CD14-positive monocyte (primary cell): ENCODE measurements around the gene ABCG4. TPM values are rescaled to one million over a fixed set of nuclear protein-coding genes. Genes with fewer than 3 reads are reported as not detected.

Source experiments
- DNase-seq, 3 donors: peaks; one replicate each; pipeline ENCODE4 v3.0.0-alpha.2; 2011 to 2022
- H2AFZ ChIP-seq: 2 replicates; pipeline ENCODE4 v1.6.0; 2012; ENCODE audit warnings: mild to moderate bottlenecking, low read depth, low read length, inconsistent platforms; ENCODE audit not compliant: insufficient read depth, poor library complexity, severe bottlenecking
- H3K27ac ChIP-seq, 2 donors: 1 replicate in 1 of 2; 2 replicates in 1 of 2; pipeline ENCODE4 v1.5.1; 2012 to 2013; ENCODE audit warnings: low read length in 2 of 2, control low read depth in 1 of 2, inconsistent platforms in 1 of 2, low read depth in 1 of 2, mild to moderate bottlenecking in 1 of 2
- H3K27me3 ChIP-seq, 2 donors: one replicate each; pipeline versions ENCODE4 v1.6.0 to v1.6.1; 2011 to 2013; ENCODE audit warnings: low read length in 2 of 2; ENCODE audit not compliant: control insufficient read depth in 2 of 2, insufficient read depth in 2 of 2
- H3K36me3 ChIP-seq, 2 donors: replicated peaks in 1 of 2; 1 replicate in 1 of 2; 2 replicates in 1 of 2; pipeline versions ENCODE4 v1.5.1 to v1.6.1; 2012 to 2013; ENCODE audit warnings: low read length in 2 of 2, control low read depth in 1 of 2, inconsistent platforms in 1 of 2, mild to moderate bottlenecking in 1 of 2; ENCODE audit not compliant: insufficient read depth in 2 of 2, control insufficient read depth in 1 of 2
- H3K4me1 ChIP-seq, 2 donors: 1 replicate in 1 of 2; 2 replicates in 1 of 2; pipeline versions ENCODE4 v1.5.1 to v1.6.1; 2012 to 2013; ENCODE audit warnings: low read length in 2 of 2, control low read depth in 1 of 2, inconsistent platforms in 1 of 2, mild to moderate bottlenecking in 1 of 2, moderate library complexity in 1 of 2; ENCODE audit not compliant: insufficient read depth in 2 of 2, control insufficient read depth in 1 of 2
- H3K4me2 ChIP-seq: replicated peaks from 2 replicates; pipeline ENCODE3; 2012; ENCODE audit warnings: low read length, moderate library complexity, mild to moderate bottlenecking; ENCODE audit not compliant: poor library complexity, severe bottlenecking; ENCODE audit errors: extremely low read depth
- H3K4me3 ChIP-seq, 3 experiments: fragments of 200-600 bp in 1 of 3; sonication (generic) in 1 of 3; replicated peaks in 1 of 3; 1 replicate in 2 of 3; 2 replicates in 1 of 3; pipeline ENCODE4 v1.5.1; 2011 to 2013; ENCODE audit warnings: low read length in 3 of 3, mild to moderate bottlenecking in 3 of 3, control low read depth in 2 of 3, low read depth in 2 of 3, inconsistent platforms in 1 of 3, moderate library complexity in 1 of 3
- H3K79me2 ChIP-seq: 2 replicates; pipeline ENCODE4 v1.6.0; 2012; ENCODE audit warnings: mild to moderate bottlenecking, control low read depth, inconsistent platforms, low read length, moderate library complexity; ENCODE audit not compliant: insufficient read depth
- H3K9ac ChIP-seq: 2 replicates; pipeline ENCODE4 v1.6.0; 2017; ENCODE audit warnings: low read length, mild to moderate bottlenecking; ENCODE audit not compliant: insufficient read depth, poor library complexity, severe bottlenecking
- H3K9me3 ChIP-seq, 2 donors: replicated peaks in 1 of 2; 1 replicate in 1 of 2; 2 replicates in 1 of 2; pipeline versions ENCODE4 v1.5.1 to v1.6.1; 2012 to 2013; ENCODE audit warnings: low read length in 2 of 2, control low read depth in 1 of 2; ENCODE audit not compliant: control insufficient read depth in 1 of 2, insufficient read depth in 1 of 2
- H4K20me1 ChIP-seq: 2 replicates; pipeline ENCODE4 v1.6.0; 2012; ENCODE audit warnings: mild to moderate bottlenecking, low read length, control low read depth, moderate library complexity; ENCODE audit not compliant: insufficient read depth
- H3K27ac Mint-ChIP-seq, 7 donors: one replicate each; pipeline ENCODE4 v1.8.0; 2020; ENCODE audit warnings: mild to moderate bottlenecking in 7 of 7, mixed read lengths in 7 of 7, moderate library complexity in 6 of 7, inconsistent platforms in 2 of 7
- H3K27me3 Mint-ChIP-seq, 3 donors: one replicate each; pipeline ENCODE4 v1.8.0; 2021 to 2022; ENCODE audit warnings: low read depth in 3 of 3, mild to moderate bottlenecking in 3 of 3, mixed read lengths in 3 of 3, moderate library complexity in 3 of 3, inconsistent platforms in 1 of 3
- H3K36me3 Mint-ChIP-seq, 2 donors: one replicate each; pipeline ENCODE4 v1.8.0; 2020; ENCODE audit warnings: mixed read lengths in 2 of 2, inconsistent platforms in 1 of 2, mild to moderate bottlenecking in 1 of 2
- H3K4me1 Mint-ChIP-seq: one replicate; pipeline ENCODE4 v1.8.0; 2020; ENCODE audit warnings: mild to moderate bottlenecking, mixed read lengths
- H3K4me3 Mint-ChIP-seq, 2 donors: one replicate each; pipeline ENCODE4 v1.8.0; 2020; ENCODE audit warnings: mild to moderate bottlenecking in 2 of 2, mixed read lengths in 2 of 2, moderate library complexity in 1 of 2
- H3K9me3 Mint-ChIP-seq, 7 donors: one replicate each; pipeline ENCODE4 v1.8.0; 2020 to 2022; ENCODE audit warnings: mixed read lengths in 7 of 7, mild to moderate bottlenecking in 6 of 7, moderate library complexity in 6 of 7, inconsistent platforms in 2 of 7
- WGBS: methylation state at CpG from one replicate; pipeline ENCODE4 v1.1.5; 2013; ENCODE audit warnings: missing lambda C conversion rate; ENCODE audit not compliant: insufficient coverage; 5-methylcytosine and 5-hydroxymethylcytosine counted together
- intact Hi-C, 2 donors: fragments of 100-400 bp; cut with micrococcal nuclease; formaldehyde crosslinking; loops; one replicate each; pipeline versions ENCODE4 v1.15.0 to v1.15.1; 2023
- polyA plus RNA-seq, 3 donors: library from polyadenylated mRNA; depleted of rRNA in 1 of 3; unstranded in 2 of 3; stranded (reverse) in 1 of 3; fragments of 300-500 nt in 2 of 3; fragments of >200 nt in 1 of 3; fragmentation: Illumina TruSeq in 2 of 3; gene quantifications; 1 replicate in 2 of 3; 2 replicates in 1 of 3; pipeline ENCODE4 v1.2.3, GENCODE V29; 2012 to 2021
- TF ChIP-seq, protein P1 (sequence below): fragments of 200-600 bp; IDR thresholded peaks from one replicate; pipeline ENCODE4 v1.8.0; 2022; ENCODE audit warnings: antibody characterized with exemption, mild to moderate bottlenecking

ABCG4 gene
- polyA plus RNA-seq, 3 donors = 0.04 TPM; not detected in 2

DNA sequence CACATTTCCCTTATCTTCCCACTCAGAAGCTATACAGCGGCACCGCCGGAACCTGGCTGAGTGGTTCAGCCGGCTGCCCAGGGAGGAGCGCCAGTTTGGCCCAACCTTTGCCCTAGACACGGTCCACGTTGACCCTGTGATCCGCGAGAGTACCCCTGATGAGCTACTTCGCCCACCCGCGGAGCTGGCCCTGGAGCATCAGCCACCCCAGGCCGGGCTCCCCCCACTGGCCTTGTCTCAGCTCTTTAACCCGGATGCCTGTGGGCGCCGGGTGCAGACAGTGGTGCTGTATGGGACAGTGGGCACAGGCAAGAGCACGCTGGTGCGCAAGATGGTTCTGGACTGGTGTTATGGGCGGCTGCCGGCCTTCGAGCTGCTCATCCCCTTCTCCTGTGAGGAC lies 24.6 kb downstream of the ABCG4 start:
- Histone ChIP-seq H3K27me3 (no peaks in the 10 kb centered on the region), H2AFZ (no peak overlapping the region), H3K9me3 (no peaks in the 10 kb centered on the region), H4K20me1 (peaks cover 4% of the 10 kb centered on the region), H3K4me2 (no peak overlapping the region), H3K27ac (no peak overlapping the region), H3K4me1 (peaks cover 26 to 36% of the 10 kb centered on the region in 2 donors), H3K4me3 (no peak overlapping the region), H3K9ac (no peak overlapping the region), H3K79me2 (peaks cover 8% of the 10 kb centered on the region), H3K36me3 (peaks cover 25 to 36% of the 10 kb centered on the region in 2 donors)
- H3K4me1 Mint-ChIP-seq = peaks cover 33% of the 10 kb centered on the region
- no peak for DNase-seq
- intact Hi-C loops = no loop called here
- H3K27ac Mint-ChIP-seq = no peak overlapping the region
- H3K27me3 Mint-ChIP-seq = no peaks in the 10 kb centered on the region
- TF ChIP-seq, protein P1, sequence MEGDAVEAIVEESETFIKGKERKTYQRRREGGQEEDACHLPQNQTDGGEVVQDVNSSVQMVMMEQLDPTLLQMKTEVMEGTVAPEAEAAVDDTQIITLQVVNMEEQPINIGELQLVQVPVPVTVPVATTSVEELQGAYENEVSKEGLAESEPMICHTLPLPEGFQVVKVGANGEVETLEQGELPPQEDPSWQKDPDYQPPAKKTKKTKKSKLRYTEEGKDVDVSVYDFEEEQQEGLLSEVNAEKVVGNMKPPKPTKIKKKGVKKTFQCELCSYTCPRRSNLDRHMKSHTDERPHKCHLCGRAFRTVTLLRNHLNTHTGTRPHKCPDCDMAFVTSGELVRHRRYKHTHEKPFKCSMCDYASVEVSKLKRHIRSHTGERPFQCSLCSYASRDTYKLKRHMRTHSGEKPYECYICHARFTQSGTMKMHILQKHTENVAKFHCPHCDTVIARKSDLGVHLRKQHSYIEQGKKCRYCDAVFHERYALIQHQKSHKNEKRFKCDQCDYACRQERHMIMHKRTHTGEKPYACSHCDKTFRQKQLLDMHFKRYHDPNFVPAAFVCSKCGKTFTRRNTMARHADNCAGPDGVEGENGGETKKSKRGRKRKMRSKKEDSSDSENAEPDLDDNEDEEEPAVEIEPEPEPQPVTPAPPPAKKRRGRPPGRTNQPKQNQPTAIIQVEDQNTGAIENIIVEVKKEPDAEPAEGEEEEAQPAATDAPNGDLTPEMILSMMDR = no peak
- WGBS = 98% methylated on average over 21 of the region's 21 CpGs
- no peak overlapping the region for H3K4me3 Mint-ChIP-seq
- no peaks in the 10 kb centered on the region for H3K9me3 Mint-ChIP-seq
- peaks cover 32 to 52% of the 10 kb centered on the region in 2 donors for H3K36me3 Mint-ChIP-seq

- peaks cover 34 to 46% of the 10 kb centered on the region in 2 donors for H3K36me3 ChIP-seq
- H3K79me2 ChIP-seq = no peaks in the 10 kb centered on the region
- peak overlapping the region in 2 of 7 donors; percentile 4 to 69 for H3K27ac Mint-ChIP-seq
- WGBS = no CpG with 5 or more reads among the region's 6 CpGs
- H3K9ac ChIP-seq = no peak overlapping the region
- peaks cover 4% of the 10 kb centered on the region for H4K20me1 ChIP-seq
- no peak overlapping the region for H3K4me2 ChIP-seq
- H3K4me3 Mint-ChIP-seq = no peak overlapping the region
- no peak for DNase-seq
- no peak overlapping the region for H2AFZ ChIP-seq
- peaks cover 42 to 64% of the 10 kb centered on the region in 2 donors for H3K36me3 Mint-ChIP-seq
- no peak overlapping the region for H3K27ac ChIP-seq
- H3K27me3 ChIP-seq = no peaks in the 10 kb centered on the region
- TF ChIP-seq, protein P1 = no peak
- H3K4me3 ChIP-seq = no peak overlapping the region
- H3K4me1 Mint-ChIP-seq = peaks cover 27% of the 10 kb centered on the region
- no peaks in the 10 kb centered on the region for H3K9me3 ChIP-seq
- no peaks in the 10 kb centered on the region for H3K27me3 Mint-ChIP-seq
- H3K9me3 Mint-ChIP-seq = no peaks in the 10 kb centered on the region
- H3K4me1 ChIP-seq = peaks cover 21 to 26% of the 10 kb centered on the region in 2 donors
- intact Hi-C loops = no loop called here
Observed at GRCh38 chr11:119175493-119176077, 26.7 kb downstream of the ABCG4 start.
